CD1c-positive myeloid dendritic cell (primary cell): ENCODE data around the gene SLC22A5.

Experiments
- DNase-seq: peaks from one replicate; pipeline ENCODE4 v3.0.0-alpha.2; 2016; ENCODE audit errors: extremely low spot score

Gene SLC22A5

GRCh38 chr5:132365213-132365612 is 4.3 kb upstream of the SLC22A5 start:
- no peak for DNase-seq

- no peak for DNase-seq
Observed at GRCh38 chr5:132368186-132368585, 1.3 kb upstream of the SLC22A5 start.

- DNase-seq: no peak
Observed at GRCh38 chr5:132369007-132369473, 470 bp upstream of the SLC22A5 start.

GRCh38 chr5:132370181-132370970 is 866 bp downstream of the SLC22A5 start:
- no peak for DNase-seq

GRCh38 chr5:132370971-132371602 is 1.6 kb downstream of the SLC22A5 start:
- no peak for DNase-seq

GRCh38 chr5:132371603-132371994 is 2.1 kb downstream of the SLC22A5 start:
- no peak for DNase-seq

GRCh38 chr5:132372127-132372526 is 2.6 kb downstream of the SLC22A5 start:
- peak; percentile 66 for DNase-seq

- no peak for DNase-seq
Observed at GRCh38 chr5:132372542-132372941, 3.0 kb downstream of the SLC22A5 start.

- DNase-seq: no peak
Observed at GRCh38 chr5:132375957-132376356, 6.4 kb downstream of the SLC22A5 start.

- DNase-seq: no peak
Observed at GRCh38 chr5:132376694-132377641, 7.5 kb downstream of the SLC22A5 start.

GRCh38 chr5:132377738-132378137 is 8.2 kb downstream of the SLC22A5 start:
- DNase-seq: no peak

- DNase-seq: no peak
Observed at GRCh38 chr5:132378580-132378979, 9.1 kb downstream of the SLC22A5 start.

GRCh38 chr5:132380047-132380446 is 10.5 kb downstream of the SLC22A5 start:
- no peak for DNase-seq

GRCh38 chr5:132380741-132381140 is 11.2 kb downstream of the SLC22A5 start:
- no peak for DNase-seq

GRCh38 chr5:132381614-132382013 is 12.1 kb downstream of the SLC22A5 start:
- DNase-seq: no peak

- DNase-seq: no peak
Observed at GRCh38 chr5:132383261-132383660, 13.8 kb downstream of the SLC22A5 start.

GRCh38 chr5:132383984-132384383 is 14.5 kb downstream of the SLC22A5 start:
- DNase-seq: no peak

GRCh38 chr5:132384506-132385050 is 15.1 kb downstream of the SLC22A5 start:
- no peak for DNase-seq

- DNase-seq: peak; percentile 77
Observed at GRCh38 chr5:132385326-132386105, 16.0 kb downstream of the SLC22A5 start.

- peak; percentile 80 for DNase-seq
Observed at GRCh38 chr5:132386644-132387286, 17.3 kb downstream of the SLC22A5 start.
